ENCODE measurements around the gene VSNL1.

DNA sequence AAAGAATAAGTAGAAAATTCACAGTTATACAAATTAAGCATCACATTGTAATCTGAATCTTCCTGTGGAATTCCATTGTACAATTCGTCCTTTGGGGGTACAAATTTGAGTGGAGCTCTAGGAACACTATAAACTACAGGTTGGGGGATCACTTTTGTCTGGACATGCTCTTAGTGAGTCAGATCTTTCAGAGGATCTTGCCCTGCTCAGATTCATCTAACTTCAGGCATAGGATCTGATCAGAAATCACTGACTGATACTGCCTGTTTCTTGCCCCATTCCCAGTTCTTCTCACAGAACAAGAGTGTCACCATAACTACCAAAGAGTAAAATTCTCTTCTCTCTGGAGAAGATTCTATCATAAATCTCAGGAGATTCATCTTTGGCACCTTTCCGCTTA is 10.7 kb upstream of the VSNL1 start:
- TF ChIP-seq ZFX (IDR thresholded peaks at IDR 0.05) = no peak
- TF ChIP-seq, protein P1, sequence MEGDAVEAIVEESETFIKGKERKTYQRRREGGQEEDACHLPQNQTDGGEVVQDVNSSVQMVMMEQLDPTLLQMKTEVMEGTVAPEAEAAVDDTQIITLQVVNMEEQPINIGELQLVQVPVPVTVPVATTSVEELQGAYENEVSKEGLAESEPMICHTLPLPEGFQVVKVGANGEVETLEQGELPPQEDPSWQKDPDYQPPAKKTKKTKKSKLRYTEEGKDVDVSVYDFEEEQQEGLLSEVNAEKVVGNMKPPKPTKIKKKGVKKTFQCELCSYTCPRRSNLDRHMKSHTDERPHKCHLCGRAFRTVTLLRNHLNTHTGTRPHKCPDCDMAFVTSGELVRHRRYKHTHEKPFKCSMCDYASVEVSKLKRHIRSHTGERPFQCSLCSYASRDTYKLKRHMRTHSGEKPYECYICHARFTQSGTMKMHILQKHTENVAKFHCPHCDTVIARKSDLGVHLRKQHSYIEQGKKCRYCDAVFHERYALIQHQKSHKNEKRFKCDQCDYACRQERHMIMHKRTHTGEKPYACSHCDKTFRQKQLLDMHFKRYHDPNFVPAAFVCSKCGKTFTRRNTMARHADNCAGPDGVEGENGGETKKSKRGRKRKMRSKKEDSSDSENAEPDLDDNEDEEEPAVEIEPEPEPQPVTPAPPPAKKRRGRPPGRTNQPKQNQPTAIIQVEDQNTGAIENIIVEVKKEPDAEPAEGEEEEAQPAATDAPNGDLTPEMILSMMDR (conservative IDR thresholded peaks at IDR 0.05) = no peak

Measured in C4-2B (cell line).